Measurements from ENCODE around the gene SPTBN4.
A peak's percentile ranks its signal among the peaks of the same experiment; 100 is the strongest.
"Not testable (repeated sequence)": the region's sequence is repeated elsewhere in the genome, so short reads cannot be mapped to it uniquely, and the experiment has no call there.

SPTBN4 gene

DNA sequence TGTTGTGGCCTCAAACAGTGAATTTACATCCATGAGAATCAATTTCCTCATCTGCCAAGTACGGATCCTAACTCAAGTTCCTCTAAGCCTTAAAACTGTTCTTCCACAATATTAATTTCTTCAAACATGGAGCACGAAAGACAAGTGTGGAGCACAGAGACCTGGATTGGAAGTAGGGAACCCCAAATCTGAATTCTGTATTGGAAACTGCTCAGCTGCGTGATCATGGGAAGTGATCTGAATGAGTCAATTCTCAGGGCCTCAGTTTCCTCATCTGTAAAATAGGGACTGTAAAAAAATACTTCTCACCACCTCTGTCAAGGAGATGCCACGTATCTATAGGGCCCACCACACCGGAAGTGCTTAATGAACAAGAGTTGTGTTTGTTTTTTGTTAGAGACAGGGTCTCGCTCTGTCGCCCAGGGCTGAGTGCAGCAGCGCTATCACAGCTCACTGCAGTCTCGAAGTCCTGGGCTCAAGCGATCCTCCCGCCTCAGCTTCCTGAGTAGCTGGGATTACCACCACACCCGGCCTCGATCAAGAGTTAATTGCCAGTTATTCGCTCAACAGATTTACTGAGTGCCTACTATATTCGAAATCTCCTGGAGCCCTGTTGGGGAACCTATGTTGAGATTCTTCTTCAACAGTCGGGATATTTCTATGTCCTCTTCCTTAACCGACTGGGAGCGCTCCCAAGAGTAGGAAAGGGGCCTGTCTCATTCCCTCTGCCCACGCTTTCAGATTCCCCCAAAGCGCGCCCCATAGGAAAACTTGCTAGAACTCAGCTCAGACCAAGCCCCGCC lies 24.3 kb upstream of the SPTBN4 start:
- DNase-seq, result no peak

DNA sequence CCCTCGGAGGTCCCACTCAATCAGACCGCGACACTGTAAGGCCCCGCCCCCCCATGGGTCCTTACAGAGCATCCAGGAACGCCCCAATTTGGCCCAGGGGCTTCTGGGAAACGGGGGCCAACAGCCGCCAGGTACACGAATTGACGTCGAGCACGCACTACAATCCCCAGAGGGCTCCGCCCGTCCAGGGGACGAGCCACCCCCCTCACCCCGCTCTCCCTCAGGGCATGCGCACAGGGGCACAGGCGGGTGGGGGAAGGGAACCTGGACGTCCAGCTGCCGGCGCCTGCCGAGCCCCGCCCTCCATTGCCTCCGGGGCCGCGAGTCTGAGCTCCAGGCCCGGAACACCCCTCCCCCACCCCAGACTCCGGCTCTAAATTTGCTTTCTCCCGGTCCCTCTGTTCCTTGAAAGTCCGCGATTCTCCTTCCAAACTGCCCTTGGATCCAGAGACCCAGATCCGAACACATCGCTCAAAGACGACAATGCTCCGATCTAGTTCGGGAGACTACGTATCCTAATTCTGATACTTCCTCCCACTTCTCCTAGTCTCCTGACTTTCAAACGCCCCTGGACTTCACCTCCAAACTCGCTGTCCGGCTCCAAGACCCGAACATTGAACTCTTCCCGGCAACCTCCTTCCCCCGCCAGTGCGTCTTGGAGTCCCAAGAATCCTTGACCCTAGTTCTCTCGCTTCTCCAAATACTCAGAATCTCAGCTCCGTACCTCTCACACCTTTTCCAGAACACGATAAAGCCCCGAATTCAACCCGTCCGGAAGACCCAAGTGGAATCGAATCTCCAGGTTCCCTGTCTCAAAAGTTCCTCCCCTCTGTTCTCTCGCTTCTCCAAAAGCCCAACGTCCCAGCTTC lies 23.4 kb upstream of the SPTBN4 start:
- DNase-seq, result peak; percentile 92

DNA sequence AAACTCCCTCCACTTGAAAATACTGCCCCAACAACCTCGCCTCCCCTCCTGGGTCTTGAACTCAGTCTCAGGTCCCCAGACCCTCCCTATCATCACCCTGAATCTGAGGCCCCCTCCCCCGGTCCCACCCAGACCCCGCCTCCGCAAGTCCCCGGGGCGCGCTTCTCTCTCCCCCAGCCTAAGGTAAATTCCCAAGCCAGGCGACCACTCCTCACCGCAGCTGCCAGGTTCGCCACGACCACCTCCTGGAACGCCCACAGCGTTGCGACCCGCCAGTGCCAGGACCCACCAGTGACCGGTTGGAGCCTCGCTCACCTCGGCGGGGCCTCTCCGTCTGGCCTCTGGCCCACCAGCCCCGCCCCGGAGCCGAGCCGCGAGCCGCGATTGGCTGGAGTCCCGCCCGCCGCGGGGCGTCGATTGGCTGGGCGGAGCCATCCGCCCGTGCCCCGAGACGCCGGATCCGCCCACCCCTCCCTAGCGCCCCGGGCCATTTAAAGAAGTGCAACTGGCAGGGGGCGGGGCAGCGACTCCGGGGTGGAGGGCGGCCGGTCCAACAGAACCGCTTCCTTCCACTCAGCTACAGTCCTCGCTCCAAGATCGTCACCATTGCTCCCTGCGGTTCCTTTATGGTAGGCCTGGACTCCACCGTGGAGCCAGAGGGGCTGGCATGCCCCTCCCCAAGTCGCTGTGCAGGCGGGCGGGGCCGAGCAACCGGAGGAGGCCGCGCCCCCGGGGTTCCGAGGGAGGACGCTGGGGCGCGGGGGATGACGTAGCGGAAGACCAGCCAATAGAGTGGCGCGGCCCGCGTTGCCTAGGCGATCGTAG lies 22.6 kb upstream of the SPTBN4 start, which contains the start of gene SERTAD3:
Gene SERTAD3 (minus strand): TSS at position 336 of the 825 bp plus-strand sequence. CDS start 2,255 bp downstream, outside the sequence.
- peak; percentile 83 for DNase-seq

DNA sequence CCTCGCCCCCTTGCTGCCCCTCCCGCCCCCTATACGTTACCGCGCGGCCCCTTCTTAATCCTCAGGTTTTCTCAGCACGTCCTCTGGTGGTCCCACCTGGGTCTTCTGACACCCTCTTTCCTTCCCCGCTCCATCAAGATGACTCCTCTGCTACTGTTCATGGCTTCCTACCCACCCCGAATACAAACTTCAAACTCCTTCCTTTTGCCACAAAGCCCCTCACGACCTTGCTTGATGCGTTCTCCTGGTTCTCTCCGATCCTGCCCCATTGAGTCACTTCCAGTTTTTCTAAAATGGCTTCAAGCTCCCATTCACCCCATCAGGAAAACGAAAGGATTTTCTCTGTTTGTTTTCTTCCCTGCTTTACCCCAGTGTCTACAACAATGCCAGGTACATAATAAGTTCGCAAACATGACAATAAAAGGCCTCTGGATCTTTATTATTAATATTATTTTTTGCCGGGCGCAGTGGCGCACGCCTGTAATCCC lies 21.9 kb upstream of the SPTBN4 start:
- no peak for DNase-seq

DNA sequence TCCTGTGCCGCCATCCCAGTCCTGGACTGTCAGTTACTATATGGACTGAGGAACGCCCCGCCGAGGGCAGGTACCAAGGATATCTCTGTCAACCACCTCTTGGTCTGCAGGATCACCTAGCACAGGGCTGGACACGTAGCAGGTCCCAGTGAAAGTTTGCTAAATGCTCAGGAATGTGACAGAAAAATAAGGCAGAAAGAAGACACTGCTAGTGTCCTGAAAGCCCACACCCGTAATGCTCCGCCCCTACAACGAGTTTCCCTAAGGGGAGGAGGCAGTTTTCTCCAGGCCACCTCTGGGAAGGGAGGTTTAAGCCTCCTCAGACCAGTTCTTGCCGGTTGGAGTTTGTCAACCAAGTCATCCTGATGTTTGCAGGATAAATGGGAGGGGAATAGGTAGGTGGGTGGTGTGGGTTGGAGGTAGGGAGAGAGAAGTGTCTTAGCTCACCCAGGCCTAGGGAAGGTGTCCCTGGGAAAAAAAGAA lies 21.0 kb upstream of the SPTBN4 start:
- DNase-seq, result no peak

- DNase-seq, result no peak
These were observed 20.5 kb upstream of the SPTBN4 start for GRCh38 chr19:40446263-40446784.

DNA sequence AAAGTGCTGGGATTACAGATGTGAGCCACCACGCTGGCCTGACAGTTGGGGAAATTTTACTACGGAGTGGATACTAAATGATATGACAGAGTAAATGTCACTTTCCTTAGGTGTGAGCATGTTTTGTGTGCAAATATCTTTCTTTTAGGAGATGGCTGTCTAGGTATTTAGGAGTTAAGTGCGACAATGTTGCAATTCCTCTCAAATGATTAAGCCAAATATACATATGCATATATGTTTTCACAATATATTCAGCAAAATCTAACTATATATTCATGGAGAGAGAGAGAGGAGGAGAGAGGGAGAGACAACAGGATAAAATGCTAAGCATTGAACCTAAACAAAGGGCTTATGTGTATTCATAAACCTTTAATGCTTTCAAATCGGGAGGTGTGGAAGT lies 17.3 kb upstream of the SPTBN4 start:
- no peak for DNase-seq

- DNase-seq, result no peak
These were observed 16.1 kb upstream of the SPTBN4 start for GRCh38 chr19:40450664-40451063.

- no peak for DNase-seq
These were observed 14.8 kb upstream of the SPTBN4 start for GRCh38 chr19:40452016-40452415.

DNA sequence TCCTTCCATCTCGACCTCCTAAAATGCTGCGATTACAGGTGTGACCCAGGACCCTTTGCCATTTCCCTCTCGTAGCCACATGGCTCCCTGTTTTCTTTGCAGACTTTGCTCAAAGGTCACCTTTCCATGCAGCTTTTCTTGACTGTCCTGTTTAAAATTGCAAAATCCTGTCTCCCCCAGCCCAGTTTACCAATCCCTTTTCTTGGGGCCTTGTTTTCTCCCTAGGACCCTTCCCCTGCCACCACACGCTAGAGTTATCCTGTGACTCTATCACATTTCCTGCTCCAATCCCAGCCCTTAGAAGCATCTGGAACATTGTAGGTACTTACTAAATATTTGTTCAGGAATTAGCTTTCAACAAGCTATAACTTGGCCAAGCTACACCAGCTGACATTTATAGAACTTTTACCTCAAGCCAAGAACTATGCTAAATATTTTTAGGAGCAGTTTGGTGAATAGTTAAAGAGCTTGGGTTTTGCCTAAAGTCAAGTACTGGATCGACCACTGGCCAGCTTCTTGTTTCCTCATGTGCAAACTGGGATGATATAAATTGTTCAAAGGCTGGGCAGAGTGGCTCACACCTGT lies 13.6 kb upstream of the SPTBN4 start:
- DNase-seq, result no peak

- not testable (repeated sequence) for DNase-seq
These were observed 12.9 kb upstream of the SPTBN4 start for GRCh38 chr19:40453943-40454342.

- no peak for DNase-seq
These were observed 9.8 kb upstream of the SPTBN4 start for GRCh38 chr19:40457048-40457447.

GRCh38 chr19:40457953-40458596 lies 8.7 kb upstream of the SPTBN4 start:
- DNase-seq, result no peak

DNA sequence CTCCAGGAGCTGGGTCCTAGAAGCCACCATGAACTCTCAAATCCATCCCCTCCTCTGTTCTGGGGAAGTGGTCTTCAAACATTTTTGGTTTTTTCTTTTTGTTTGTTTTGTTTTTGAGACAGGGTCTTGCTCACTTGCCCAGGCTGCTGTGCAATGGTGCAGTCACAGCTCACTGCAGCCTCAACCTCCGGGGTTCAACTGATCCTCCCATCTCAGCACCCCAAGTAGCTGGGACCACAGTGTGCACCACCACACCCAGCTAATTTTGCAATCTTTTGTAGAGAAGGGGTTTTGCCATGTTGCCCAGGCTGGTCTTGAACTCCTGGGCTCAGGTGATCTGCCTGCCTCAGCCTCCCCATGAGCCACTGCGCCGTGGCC lies 8.2 kb upstream of the SPTBN4 start:
- DNase-seq, result no peak

- no peak for DNase-seq
These were observed 6.6 kb upstream of the SPTBN4 start for GRCh38 chr19:40460185-40460584.

- no peak for DNase-seq
These were observed 5.1 kb upstream of the SPTBN4 start for GRCh38 chr19:40461669-40462221.

GRCh38 chr19:40463587-40464037 lies 3.2 kb upstream of the SPTBN4 start:
- not testable (repeated sequence) for DNase-seq

DNA sequence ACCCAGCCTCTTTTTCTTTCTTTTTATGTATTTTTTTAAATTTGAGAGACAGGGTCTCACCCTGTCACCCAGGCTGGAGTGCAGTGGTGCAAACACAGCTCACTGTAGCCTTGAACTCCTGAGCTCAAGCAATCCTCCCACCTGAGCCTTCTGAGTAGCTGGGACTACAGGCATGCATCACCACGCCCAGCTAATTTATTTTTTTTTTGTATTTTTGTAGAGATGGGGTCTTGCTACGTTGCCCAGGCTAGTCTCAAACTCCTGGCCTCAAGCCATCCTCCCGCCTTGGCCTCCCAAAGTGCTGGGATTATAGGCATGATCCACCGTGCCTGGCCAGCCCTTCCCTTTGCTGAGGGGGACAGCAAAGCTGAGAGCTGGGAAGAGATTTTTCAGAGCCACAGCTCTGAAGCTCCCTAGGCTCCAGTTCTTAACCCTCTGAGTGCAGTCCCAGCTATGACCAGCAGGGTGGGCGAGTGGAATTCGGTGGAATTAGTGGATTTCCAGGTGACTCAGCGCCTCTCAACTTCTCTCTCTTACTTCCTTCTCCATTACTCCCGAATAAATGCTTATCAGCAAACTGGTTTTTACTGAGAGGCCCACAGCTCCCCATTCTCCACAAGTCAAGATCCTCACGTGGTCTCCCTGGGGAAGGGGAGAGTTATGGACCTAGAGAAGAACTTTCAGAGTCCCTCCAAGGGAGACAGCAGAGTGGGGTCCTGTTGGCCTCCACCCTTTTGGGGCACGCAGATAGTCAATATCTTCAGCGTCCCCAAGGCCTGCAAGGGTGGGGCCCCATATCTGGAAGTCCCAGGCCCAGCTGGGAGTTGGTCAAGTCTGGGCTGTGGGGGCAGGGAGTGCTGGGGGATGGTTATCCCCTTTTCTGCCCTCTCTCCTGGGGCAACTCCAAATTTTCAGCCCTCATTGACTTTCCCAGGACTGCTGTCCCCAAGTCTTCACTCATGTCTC lies 2.5 kb upstream of the SPTBN4 start:
- DNase-seq, result peak; percentile 28

DNA sequence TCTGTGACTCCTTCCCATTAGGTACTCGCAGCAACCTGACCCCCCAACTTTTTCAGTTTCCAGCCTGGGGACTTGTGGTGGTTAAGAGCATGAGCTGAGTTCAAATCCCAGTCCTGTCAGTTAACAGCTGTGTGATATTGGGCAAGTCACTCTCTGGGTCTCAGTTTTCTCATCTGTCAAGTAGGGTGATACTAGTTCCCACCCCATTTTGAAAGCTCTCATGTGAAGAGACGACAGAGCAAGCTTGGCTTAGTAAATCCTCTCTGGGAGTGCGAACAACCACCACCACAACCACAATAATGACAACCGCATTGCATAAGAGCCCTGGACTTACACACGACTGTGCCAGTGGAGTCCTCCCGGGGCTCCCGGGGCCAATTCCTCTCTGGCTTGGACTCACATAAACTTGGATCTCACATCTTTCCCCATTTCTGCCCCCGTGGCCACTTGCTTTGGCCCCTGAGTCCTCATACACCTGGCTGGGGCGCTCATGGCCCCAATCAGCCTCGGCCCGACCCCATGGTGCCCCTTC lies 1.7 kb upstream of the SPTBN4 start:
- no peak for DNase-seq
